Sigmoid colon (tissue), 4 donors: ENCODE measurements around the gene EID3.

Source experiments
- CTCF ChIP-seq, 4 experiments: fragments of 450-650 bp in 3 of 4; fragments of 200-600 bp in 1 of 4; IDR thresholded peaks; one replicate each; pipeline ENCODE4 v1.5.1; 2016 to 2019; ENCODE audit warnings: antibody characterized with exemption in 4 of 4, mild to moderate bottlenecking in 3 of 4, moderate library complexity in 2 of 4
- EP300 ChIP-seq, 4 donors: sonication (generic); formaldehyde crosslinking; IDR thresholded peaks; one replicate each; pipeline ENCODE4 v1.6.1; 2017; ENCODE audit warnings: antibody characterized with exemption in 4 of 4
- POLR2A ChIP-seq, 2 donors: fragments of 450-650 bp; IDR thresholded peaks; one replicate each; pipeline ENCODE4 v1.6.1; 2016; ENCODE audit warnings: antibody characterized with exemption in 2 of 2, mild to moderate bottlenecking in 2 of 2, moderate library complexity in 2 of 2
- POLR2AphosphoS5 ChIP-seq, 4 donors: sonication (generic); formaldehyde crosslinking; IDR thresholded peaks; one replicate each; pipeline ENCODE4 v1.6.1; 2017; ENCODE audit warnings: antibody characterized with exemption in 4 of 4

DNA sequence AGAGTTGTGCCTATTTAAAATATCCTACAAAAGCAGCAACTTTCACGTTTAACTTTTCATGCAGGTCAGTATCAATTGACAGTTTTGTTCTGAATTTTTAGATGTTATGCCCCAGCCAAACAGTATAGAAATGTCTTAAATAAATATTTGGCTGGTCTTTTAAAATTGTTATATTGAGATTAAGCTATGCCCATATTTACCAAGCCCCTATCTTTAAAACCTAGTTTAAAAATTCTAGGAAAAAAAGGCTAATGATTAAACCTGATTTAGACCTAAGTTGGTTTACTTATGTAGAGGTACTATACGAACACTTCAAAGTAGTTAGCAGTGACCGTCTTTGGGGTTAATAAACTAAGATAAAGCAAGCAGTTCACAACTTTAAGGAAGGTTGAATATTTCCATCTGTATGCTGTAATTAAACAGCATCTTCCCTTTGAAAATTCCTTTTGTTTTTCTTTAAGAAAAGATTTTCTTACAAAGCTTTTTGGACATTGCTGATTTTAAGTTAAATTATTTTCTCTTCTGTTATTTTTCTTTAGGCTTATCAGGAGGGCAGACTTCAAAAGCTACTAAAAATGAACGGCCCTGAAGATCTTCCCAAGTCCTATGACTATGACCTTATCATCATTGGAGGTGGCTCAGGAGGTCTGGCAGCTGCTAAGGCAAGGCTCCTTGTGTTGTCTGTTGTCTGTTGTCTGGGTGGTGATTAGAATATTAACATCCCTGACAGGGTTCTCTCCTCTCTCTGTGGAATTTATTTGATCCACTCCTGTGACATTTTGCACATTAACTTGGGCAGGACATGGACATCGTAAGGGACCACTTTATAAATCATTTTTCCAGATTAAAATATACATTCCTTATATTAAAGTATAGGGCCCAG, 7.5 kb downstream of the EID3 start:
- TF ChIP-seq POLR2A (IDR thresholded peaks at IDR 0.05) = no peak
- no peak for TF ChIP-seq CTCF (IDR thresholded peaks at IDR 0.05)
- TF ChIP-seq POLR2AphosphoS5 (IDR thresholded peaks at IDR 0.05) = no peak
- TF ChIP-seq EP300 (IDR thresholded peaks at IDR 0.05) = no peak
